Measurements from ENCODE around the gene C2orf42. TPM values are rescaled to one million over a fixed set of nuclear protein-coding genes. Genes with fewer than 3 reads are reported as not detected.
"Not testable (repeated sequence)": the region's sequence is repeated elsewhere in the genome, so short reads cannot be mapped to it uniquely, and the experiment has no call there.

The C2orf42 gene
- total RNA-seq, 1 donor = 33.7 TPM

DNA sequence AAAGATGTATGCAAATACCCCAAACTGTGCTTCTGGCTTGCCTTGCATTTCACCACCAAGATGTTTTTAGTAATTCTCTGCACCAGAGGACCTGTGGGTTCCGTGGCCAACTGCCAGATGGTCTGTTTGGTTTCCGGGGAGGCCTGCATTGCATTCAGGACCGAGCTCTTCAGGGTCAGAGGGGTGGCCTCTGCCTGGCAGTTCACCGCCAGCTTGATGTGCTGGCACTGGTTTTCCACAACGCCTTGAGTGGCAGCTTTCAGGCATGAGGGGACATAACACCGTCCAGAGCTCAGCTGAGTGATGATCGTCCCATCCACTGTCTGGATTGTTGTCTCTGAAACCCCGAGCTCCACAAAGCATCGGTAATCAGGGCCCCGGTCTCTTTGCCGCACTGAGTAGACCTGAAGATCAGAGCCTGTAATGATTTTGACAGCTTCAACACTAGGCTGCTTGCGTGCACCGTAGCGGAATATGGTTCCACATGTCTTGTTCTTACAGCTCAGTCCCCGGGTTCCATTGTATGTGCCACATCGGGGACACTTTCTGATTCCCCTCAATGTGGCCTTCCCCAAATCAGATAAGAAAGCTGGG is 9.4 kb downstream of the C2orf42 start:
- TF ChIP-seq, protein P1, sequence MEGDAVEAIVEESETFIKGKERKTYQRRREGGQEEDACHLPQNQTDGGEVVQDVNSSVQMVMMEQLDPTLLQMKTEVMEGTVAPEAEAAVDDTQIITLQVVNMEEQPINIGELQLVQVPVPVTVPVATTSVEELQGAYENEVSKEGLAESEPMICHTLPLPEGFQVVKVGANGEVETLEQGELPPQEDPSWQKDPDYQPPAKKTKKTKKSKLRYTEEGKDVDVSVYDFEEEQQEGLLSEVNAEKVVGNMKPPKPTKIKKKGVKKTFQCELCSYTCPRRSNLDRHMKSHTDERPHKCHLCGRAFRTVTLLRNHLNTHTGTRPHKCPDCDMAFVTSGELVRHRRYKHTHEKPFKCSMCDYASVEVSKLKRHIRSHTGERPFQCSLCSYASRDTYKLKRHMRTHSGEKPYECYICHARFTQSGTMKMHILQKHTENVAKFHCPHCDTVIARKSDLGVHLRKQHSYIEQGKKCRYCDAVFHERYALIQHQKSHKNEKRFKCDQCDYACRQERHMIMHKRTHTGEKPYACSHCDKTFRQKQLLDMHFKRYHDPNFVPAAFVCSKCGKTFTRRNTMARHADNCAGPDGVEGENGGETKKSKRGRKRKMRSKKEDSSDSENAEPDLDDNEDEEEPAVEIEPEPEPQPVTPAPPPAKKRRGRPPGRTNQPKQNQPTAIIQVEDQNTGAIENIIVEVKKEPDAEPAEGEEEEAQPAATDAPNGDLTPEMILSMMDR (IDR thresholded peaks at IDR 0.05; ENCODE audit: insufficient read depth, low read depth, low read length) = no peak
- DNase-seq (ENCODE audit: low read depth) = no peak
- no peak overlapping the region for H3K4me3 ChIP-seq (ENCODE audit: low read depth, low read length)

DNA sequence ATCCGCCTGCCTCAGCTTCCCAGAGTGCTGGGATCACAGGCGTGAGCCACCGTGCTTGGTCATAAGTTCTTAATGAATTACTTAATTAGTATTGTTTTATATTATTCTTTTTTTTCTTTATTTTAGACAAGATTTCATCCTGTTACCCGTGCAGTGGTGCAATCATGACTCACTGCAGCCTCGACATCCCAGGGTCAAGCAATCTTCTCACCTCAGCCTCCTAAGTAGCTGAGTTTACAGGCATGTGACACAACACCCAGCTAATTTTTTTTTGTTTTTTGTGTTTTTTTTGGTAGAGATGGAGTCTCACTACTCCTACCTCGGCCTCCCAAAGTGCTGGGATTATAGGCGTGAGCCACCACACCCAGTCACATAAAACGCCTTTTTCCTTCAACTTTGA is 17.3 kb downstream of the C2orf42 start:
- H3K4me3 ChIP-seq (ENCODE audit: low read depth, low read length) = no peak overlapping the region
- TF ChIP-seq, protein P1 (IDR thresholded peaks at IDR 0.05; ENCODE audit: insufficient read depth, low read depth, low read length) = no peak
- peak; percentile 58 for DNase-seq (ENCODE audit: low read depth)

DNA sequence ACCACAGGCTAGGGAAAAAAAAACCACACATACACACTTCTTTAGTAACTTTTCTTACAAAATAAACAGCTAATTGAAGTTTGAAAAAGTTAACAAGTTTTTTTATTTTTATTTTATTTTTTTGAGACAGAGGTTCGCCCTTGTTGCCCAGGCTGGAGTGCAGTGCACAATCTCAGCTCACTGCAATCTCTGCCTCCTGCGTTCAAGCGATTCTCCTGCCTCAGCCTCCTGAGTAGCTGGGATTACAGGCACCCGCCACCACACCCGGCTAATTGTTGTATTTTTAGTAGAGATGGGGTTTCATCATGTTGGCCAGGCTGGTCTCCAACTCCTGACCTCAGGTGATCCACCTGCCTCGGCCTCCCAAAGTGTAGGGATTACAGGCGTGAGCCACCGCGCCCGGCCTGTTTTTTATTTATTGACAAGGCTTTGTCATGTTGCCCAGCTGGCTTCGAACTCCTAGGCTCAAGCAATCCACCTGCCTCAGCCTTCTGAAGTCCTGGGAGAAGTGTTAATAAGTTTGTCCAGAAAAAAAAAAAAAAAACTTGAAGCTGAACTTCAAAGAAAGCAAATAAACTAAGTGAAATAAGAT is 21.1 kb downstream of the C2orf42 start:
- H3K4me3 ChIP-seq (ENCODE audit: low read depth, low read length); DNase-seq (ENCODE audit: low read depth): not testable (repeated sequence)

DNA sequence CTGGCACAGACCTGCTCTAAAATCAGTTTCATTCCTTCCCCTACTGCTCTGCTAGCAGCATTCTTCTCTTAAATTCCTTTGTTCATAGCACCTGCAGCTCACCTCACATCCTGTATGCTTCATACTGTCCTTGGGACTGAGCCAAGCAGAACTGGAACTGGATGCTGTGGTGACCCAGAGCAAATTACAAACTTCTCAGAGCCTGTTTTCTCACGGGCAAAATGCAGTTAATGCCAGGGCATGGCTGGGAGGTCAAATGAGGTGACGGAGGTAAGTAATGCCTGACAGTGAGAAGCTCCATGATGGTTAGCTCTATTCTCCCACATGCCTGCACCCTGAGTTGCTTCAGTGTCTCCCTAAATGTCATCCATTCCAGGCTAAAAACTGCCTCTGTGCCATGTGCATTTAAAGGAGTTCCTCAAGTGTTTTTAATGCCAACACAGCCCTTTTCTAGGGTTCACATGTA is 29.7 kb downstream of the C2orf42 start:
- no peak overlapping the region for H3K4me3 ChIP-seq (ENCODE audit: low read depth, low read length)
- DNase-seq (ENCODE audit: low read depth) = no peak
- TF ChIP-seq, protein P1 (IDR thresholded peaks at IDR 0.05; ENCODE audit: insufficient read depth, low read depth, low read length) = no peak

DNA sequence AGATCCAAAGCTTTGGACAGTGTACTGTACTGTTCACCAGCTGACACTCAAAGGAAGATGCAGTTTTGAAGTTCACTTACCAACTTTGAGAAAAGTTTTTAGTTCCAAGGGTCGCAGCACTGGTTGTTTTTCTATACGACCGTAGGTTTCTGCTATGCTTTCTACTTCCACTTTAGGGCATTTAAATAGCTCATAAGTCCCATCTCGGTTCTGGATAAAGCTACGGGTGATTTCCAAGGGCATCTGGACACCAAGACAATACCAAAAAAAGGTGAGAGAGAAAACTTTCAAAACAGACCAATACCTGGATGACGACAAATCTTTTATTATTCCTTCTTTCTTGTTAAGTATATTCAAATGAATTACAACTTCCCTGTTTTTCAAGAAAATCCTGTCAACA is 30.3 kb downstream of the C2orf42 start:
- DNase-seq (ENCODE audit: low read depth) = no peak
- TF ChIP-seq, protein P1 (IDR thresholded peaks at IDR 0.05; ENCODE audit: insufficient read depth, low read depth, low read length) = no peak
- no peak overlapping the region for H3K4me3 ChIP-seq (ENCODE audit: low read depth, low read length)

DNA sequence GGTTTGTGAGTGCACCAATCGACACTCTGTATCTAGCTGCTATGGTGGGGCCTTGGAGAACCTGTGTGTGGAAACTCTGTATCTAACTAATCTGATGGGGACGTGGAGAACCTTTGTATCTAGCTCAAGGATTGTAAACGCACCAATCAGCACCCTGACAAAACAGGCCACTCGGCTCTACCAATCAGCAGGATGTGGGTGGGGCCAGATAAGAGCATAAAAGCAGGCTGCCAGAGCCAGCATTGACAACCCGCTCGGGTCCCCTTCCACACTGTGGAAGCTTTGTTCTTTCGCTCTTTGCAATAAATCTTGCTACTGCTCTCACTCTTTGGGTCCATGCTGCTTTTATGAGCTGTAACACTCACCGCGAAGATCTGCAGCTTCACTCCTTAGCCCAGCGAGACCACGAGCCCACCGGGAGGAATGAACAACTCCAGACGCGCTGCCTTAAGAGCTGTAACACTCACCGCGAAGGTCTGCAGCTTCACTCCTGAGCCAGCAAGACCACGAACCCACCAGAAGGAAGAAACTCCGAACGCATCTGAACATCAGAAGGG is 41.6 kb downstream of the C2orf42 start:
- not testable (repeated sequence) for H3K4me3 ChIP-seq (ENCODE audit: low read depth, low read length); DNase-seq (ENCODE audit: low read depth)

DNA sequence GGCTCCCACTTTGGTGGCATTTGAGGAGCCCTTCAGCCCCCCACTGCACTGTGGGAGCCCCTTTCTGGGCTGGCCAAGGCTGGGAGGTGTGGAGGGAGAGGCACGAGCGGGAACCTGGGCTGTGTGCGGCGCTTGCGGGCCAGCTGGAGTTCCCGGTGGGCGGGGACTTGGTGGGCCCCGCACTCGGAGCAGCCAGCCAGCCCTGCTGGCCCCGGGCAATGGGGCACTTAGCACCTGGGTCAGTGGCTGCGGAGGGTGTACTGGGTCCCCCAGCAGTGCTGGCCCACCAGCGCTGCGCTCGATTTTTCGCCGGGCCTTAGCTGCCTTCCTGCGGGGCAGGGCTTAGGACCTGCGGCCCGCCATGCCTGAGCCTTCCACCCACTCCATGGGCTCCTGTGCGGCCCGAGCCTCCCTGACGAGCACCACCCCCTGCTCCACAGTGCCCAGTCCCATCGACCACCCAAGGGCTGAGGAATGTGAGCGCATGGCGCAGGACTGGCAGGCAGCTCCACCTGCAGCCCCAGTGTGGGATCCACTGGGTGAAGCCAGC is 42.5 kb downstream of the C2orf42 start:
- not testable (repeated sequence) for DNase-seq (ENCODE audit: low read depth)

DNA sequence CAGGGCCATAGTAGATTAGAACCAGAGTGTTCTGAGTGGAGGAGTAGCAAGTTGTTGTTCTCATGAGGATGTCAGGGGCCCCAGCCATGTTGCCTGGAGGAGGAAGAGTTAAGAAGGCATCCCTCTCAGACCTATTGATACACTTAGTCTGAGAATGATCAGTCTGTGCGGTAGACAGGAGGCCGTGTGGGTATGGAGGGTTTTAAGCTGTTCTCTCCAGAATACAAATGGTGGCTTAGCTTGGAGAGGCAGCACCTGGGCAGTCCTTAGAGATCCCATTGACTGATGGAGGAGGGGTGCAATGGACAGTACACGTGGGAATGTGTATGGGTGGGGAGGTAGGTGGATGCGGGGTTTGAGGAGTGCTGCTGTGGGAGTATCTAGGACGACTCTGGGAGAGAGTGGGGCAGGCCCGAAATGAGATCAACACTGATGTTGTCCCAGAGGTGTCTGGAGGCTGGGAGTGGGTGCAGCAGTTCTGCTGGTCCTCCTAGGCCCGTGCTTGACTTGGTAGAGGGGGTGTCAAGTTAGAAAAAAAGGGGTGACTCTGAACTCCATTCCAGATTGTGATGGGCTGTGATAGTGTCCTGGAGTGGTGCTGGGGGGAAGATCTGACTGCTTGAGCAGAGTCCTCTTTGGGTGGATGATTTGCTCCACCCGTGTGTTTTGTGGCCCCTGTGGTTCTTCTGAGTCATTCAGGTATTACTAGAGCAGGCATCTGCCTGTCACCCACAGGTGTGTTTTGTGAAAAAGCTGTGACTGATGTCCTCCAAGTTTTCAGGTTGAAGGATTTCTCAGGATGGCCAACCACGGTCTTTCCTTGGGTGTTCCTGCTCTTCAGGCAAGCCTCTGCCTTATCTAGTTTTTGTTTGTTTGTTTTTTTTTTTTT is 44.7 kb downstream of the C2orf42 start:
- H3K4me3 ChIP-seq (ENCODE audit: low read depth, low read length) = no peak overlapping the region
- TF ChIP-seq, protein P1 (IDR thresholded peaks at IDR 0.05; ENCODE audit: insufficient read depth, low read depth, low read length) = no peak
- no peak for DNase-seq (ENCODE audit: low read depth)

More for the DNA sequence above, 42.5 kb downstream of the C2orf42 start:
- not testable (repeated sequence) for H3K4me3 ChIP-seq (ENCODE audit: low read depth, low read length)
